Endothelial cell of umbilical vein (primary cell): ENCODE results near the gene IMPACT. TPM values are rescaled to one million over a fixed set of nuclear protein-coding genes. Genes with fewer than 3 reads are reported as not detected.

Experiments used
- BruUV-seq: library from RNA; stranded (reverse); fragments of 400-500 nt; replicated peaks from 2 replicates; lab custom pipeline; 2021; lab: Mats Ljungman, UMichigan
- CTCF ChIA-PET: fragments of 300-600, 350-600 bp; sonication (Branson Sonifier 250); formaldehyde crosslinking; loops from one replicate; lab custom pipeline; 2021; ENCODE audit warnings: antibody characterized with exemption, inconsistent platforms; lab: Charles Lee
- POLR2A ChIA-PET: fragments of 300-600, 350-600 bp; sonication (Branson Sonifier 250); formaldehyde crosslinking; loops from one replicate; lab custom pipeline; 2021; ENCODE audit warnings: antibody characterized with exemption, inconsistent platforms; lab: Charles Lee
- DNase-seq: peaks from one replicate; pipeline ENCODE4 v3.0.0-alpha.2; 2011; ENCODE audit warnings: low read depth, low spot score
- FAIRE-seq: peaks from 2 replicates; lab custom pipeline; 2011; peaks lifted over from hg19 to GRCh38; lab: Jason Lieb, UNC
- H2AFZ ChIP-seq: 2 replicates; pipeline ENCODE4 v1.6.0; 2012; ENCODE audit warnings: low read depth, low read length, control low read depth, inconsistent platforms
- H3K27ac ChIP-seq: 2 replicates; pipeline ENCODE4 v1.5.1; 2011; ENCODE audit warnings: low read depth, mild to moderate bottlenecking, control low read depth, low read length, moderate library complexity; ENCODE audit not compliant: insufficient read depth
- H3K27me3 ChIP-seq, 2 experiments: 2 replicates each; pipeline versions ENCODE4 v1.6.0 to v1.6.1; 2011; ENCODE audit warnings: low read length in 2 of 2, mixed read lengths in 1 of 2; ENCODE audit not compliant: control insufficient read depth in 2 of 2, insufficient read depth in 2 of 2
- H3K36me3 ChIP-seq, 2 experiments: 2 replicates in 1 of 2; 3 replicates in 1 of 2; pipeline ENCODE4 v1.5.1; 2011; ENCODE audit warnings: low read length in 2 of 2, mild to moderate bottlenecking in 1 of 2, moderate library complexity in 1 of 2; ENCODE audit not compliant: control insufficient read depth in 2 of 2, insufficient read depth in 2 of 2; ENCODE audit errors: extremely low read depth in 1 of 2
- H3K4me1 ChIP-seq: 3 replicates; pipeline ENCODE4 v1.5.1; 2011; ENCODE audit warnings: mild to moderate bottlenecking, low read length; ENCODE audit not compliant: control insufficient read depth, insufficient read depth; ENCODE audit errors: extremely low read depth
- H3K4me2 ChIP-seq: 2 replicates; pipeline ENCODE4 v1.6.1; 2011; ENCODE audit warnings: low read length, control low read depth, mixed read lengths; ENCODE audit not compliant: insufficient read depth
- H3K4me3 ChIP-seq, 3 experiments: fragments of 200-600 bp in 1 of 3; sonication (generic), shearing (Covaris generic) in 1 of 3; replicated peaks in 1 of 3; 2 replicates each; pipeline ENCODE4 v1.5.1; 2011 to 2016; ENCODE audit warnings: control low read depth in 3 of 3, low read length in 3 of 3, mild to moderate bottlenecking in 2 of 3, inconsistent platforms in 1 of 3, low read depth in 1 of 3, moderate library complexity in 1 of 3; ENCODE audit not compliant: insufficient read depth in 1 of 3
- H3K79me2 ChIP-seq: 2 replicates; pipeline ENCODE4 v1.6.0; 2012; ENCODE audit warnings: low read length, inconsistent platforms; ENCODE audit not compliant: control insufficient read depth, insufficient read depth
- H3K9ac ChIP-seq: replicated peaks from 2 replicates; pipeline ENCODE3; 2011; ENCODE audit warnings: low read length, control low read depth; ENCODE audit not compliant: insufficient read depth; ENCODE audit errors: extremely low read depth
- H3K9me1 ChIP-seq: replicated peaks from 3 replicates; pipeline ENCODE4 v1.6.0; 2011; ENCODE audit warnings: mild to moderate bottlenecking, low read length; ENCODE audit not compliant: control insufficient read depth, insufficient read depth; ENCODE audit errors: extremely low read depth
- H3K9me3 ChIP-seq: replicated peaks from 2 replicates; pipeline ENCODE4 v1.5.1; 2012; ENCODE audit warnings: low read length, inconsistent platforms; ENCODE audit not compliant: control insufficient read depth, insufficient read depth
- H4K20me1 ChIP-seq: replicated peaks from 2 replicates; pipeline ENCODE3; 2011; ENCODE audit warnings: mild to moderate bottlenecking, low read length; ENCODE audit not compliant: control insufficient read depth, insufficient read depth; ENCODE audit errors: extremely low read depth
- EZH2 ChIP-seq: IDR thresholded peaks from 2 replicates; pipeline ENCODE4 v1.6.1; 2012; ENCODE audit warnings: borderline replicate concordance, low read depth, mild to moderate bottlenecking, moderate library complexity, low read length, inconsistent platforms; ENCODE audit not compliant: severe bottlenecking
- FOS ChIP-seq: IDR thresholded peaks from 2 replicates; pipeline ENCODE4 v1.6.1; 2011; ENCODE audit warnings: mild to moderate bottlenecking, low read length, moderate library complexity, borderline replicate concordance; ENCODE audit not compliant: insufficient read depth
- GATA2 ChIP-seq: IDR thresholded peaks from 2 replicates; pipeline ENCODE4 v1.7.0; 2011; ENCODE audit warnings: low read depth, mild to moderate bottlenecking, moderate library complexity, mixed read lengths, low read length; ENCODE audit not compliant: insufficient read length, insufficient read depth
- JUN ChIP-seq: IDR thresholded peaks from 2 replicates; pipeline ENCODE4 v1.6.1; 2011; ENCODE audit warnings: borderline replicate concordance, low read depth; ENCODE audit not compliant: insufficient read length, insufficient read depth
- MYC ChIP-seq: IDR thresholded peaks from one replicate; pipeline ENCODE4 v1.6.1; 2011; ENCODE audit warnings: mild to moderate bottlenecking, low read depth, low read length
- POLR2A ChIP-seq: IDR thresholded peaks from 2 replicates; pipeline ENCODE4 v1.6.1; 2012; ENCODE audit warnings: low read depth, mild to moderate bottlenecking, control low read depth, low read length
- POLR2AphosphoS5 ChIP-seq: IDR thresholded peaks from 2 replicates; pipeline ENCODE4 v1.6.1; 2012; ENCODE audit warnings: low read depth, mild to moderate bottlenecking, control low read depth, low read length, moderate library complexity; ENCODE audit not compliant: insufficient read depth
- dilution Hi-C: fragments of 300-500 bp; cut with MboI; formaldehyde crosslinking; loops from one replicate; pipeline ENCODE4 v1.15.0; 2019; ENCODE audit warnings: low sequenced_read_pairs; ENCODE audit not compliant: extremely low pct_ligation_motif_present
- intact Hi-C: fragments of 100-400 bp; cut with micrococcal nuclease; formaldehyde crosslinking; loops from one replicate; pipeline ENCODE4 v1.10.0; 2022
- polyA plus RNA-seq, 4 experiments: library from polyadenylated mRNA; depleted of rRNA in 3 of 4; stranded (reverse) in 3 of 4; unstranded in 1 of 4; fragments of >200 nt; gene quantifications; 2 replicates each; pipeline versions ENCODE4 v1.2.1 to v1.2.3, GENCODE V29; 2011 to 2012; ENCODE audit warnings: missing spikeins in 1 of 4
- total RNA-seq: library from RNA; stranded (reverse); gene quantifications from 2 replicates; pipeline ENCODE4 v1.2.3, GENCODE V29; 2021
- TF ChIP-seq, protein P1 (sequence below): IDR thresholded peaks from 2 replicates; pipeline ENCODE4 v1.6.1; 2011; ENCODE audit not compliant: insufficient read depth, insufficient read length
- TF ChIP-seq, protein P2 (sequence below), 2 donors: IDR thresholded peaks; 1 replicate in 1 of 2; 2 replicates in 1 of 2; pipeline ENCODE4 v1.5.1; 2011; ENCODE audit warnings: low read length in 2 of 2, mild to moderate bottlenecking in 2 of 2, moderate library complexity in 2 of 2, control low read depth in 1 of 2, inconsistent platforms in 1 of 2, low read depth in 1 of 2; ENCODE audit not compliant: insufficient read depth in 1 of 2; ENCODE audit errors: extremely low read depth in 1 of 2

The IMPACT gene
- total and polyA plus RNA-seq, 2 donors (not counting 3 experiments of a cell fraction or from before 2014, with no cell fraction given) = 15.4 to 28.6 TPM

DNA sequence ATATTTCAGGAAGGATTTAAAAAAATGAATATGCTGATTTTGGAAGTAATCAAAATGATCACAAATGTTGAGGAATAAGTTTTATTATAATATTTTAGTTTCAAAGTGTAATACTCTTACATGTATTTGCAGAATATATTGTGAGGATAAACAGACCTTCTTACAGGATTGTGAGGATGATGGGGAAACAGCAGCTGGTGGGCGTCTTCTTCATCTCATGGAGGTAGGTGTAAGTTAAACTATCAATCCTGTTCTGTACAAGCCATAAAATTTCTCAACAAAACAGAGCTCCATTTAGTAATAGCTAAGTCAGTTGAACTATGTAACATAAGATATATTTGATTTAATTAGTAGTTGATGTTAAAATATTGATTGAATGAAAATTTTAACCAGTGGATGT, 21.5 kb downstream of the IMPACT start:
- Histone ChIP-seq H2AFZ (no peak overlapping the region), H3K36me3 (peaks cover 8 to 15% of the 10 kb centered on the region in 2 experiments), H3K27me3 (no peaks in the 10 kb centered on the region), H3K4me2 (no peak overlapping the region), H3K4me3 (no peak overlapping the region), H3K9me3 (no peaks in the 10 kb centered on the region), H3K79me2 (no peaks in the 10 kb centered on the region), H4K20me1 (no peaks in the 10 kb centered on the region), H3K9ac (no peak overlapping the region), H3K27ac (no peak overlapping the region), H3K9me1 (no peaks in the 10 kb centered on the region), H3K4me1 (no peaks in the 10 kb centered on the region)
- dilution Hi-C loops = no loop called here
- no peak for DNase-seq
- intact Hi-C loops = no loop called here
- CTCF ChIA-PET = interaction anchor here (1.0 to 2.2 kb wide), 3 partner anchors 11 to 88 kb away, joined by 3 to 13 read pairs (median 5); no protein-coding TSS in a partner anchor
- TF ChIP-seq FOS (no peak), MYC (no peak), EZH2 (no peak), JUN (no peak), POLR2AphosphoS5 (no peak), GATA2 (no peak), POLR2A (no peak)
- TF ChIP-seq, protein P1, sequence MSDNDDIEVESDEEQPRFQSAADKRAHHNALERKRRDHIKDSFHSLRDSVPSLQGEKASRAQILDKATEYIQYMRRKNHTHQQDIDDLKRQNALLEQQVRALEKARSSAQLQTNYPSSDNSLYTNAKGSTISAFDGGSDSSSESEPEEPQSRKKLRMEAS = no peak
- TF ChIP-seq, protein P2, sequence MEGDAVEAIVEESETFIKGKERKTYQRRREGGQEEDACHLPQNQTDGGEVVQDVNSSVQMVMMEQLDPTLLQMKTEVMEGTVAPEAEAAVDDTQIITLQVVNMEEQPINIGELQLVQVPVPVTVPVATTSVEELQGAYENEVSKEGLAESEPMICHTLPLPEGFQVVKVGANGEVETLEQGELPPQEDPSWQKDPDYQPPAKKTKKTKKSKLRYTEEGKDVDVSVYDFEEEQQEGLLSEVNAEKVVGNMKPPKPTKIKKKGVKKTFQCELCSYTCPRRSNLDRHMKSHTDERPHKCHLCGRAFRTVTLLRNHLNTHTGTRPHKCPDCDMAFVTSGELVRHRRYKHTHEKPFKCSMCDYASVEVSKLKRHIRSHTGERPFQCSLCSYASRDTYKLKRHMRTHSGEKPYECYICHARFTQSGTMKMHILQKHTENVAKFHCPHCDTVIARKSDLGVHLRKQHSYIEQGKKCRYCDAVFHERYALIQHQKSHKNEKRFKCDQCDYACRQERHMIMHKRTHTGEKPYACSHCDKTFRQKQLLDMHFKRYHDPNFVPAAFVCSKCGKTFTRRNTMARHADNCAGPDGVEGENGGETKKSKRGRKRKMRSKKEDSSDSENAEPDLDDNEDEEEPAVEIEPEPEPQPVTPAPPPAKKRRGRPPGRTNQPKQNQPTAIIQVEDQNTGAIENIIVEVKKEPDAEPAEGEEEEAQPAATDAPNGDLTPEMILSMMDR (IDR thresholded peaks at IDR 0.05; ENCODE audit: extremely low read depth in 1 of 2, insufficient read depth in 1 of 2, low read depth in 1 of 2, low read length in 2 of 2) = no peak
- POLR2A ChIA-PET = no interaction called here
- no TSS peak for BruUV-seq
- no peak for FAIRE-seq
